ENCODE measurements around the gene CDH22.

Gene CDH22

DNA sequence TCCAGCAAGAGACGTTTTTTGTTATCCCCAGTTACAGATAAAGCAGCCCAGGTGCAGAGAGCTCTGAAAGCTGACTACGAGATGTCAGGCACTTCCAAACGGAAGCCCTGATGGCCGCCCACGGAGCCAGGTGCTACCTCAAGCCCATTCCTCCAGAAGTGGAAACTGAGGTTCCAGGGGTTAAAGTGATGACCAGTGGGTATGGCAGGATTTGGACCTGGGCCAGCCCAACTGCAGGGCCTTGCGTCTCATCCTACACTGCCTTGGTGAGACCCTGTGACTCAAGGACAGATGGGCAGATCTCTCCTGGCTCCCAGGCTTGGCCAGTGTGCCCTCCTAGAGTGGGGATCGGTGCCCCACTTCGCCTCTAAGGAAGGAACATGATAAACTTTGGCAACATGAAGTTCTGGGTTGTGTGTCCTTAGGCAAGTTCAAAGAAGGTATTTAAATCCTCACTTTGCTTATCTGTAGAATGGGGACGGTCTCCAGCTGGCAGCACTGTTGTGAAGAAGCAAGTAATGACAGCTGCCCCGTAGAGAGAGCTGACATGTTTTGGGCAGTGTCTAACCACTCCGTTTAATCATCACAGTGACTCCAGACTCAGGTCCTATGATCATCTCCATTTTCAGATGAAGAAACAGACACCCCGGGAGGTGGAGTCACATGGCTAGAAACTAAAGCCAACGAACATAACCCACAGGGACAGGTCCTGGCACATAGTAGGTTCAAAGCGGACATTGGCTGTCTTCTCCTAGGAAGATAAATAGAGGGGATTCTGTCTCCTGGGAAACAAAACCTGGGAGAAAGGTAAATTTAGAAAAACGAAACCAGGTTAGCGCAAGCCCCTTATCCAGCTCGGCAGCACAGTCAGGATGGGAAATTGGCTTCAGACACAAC lies 34.4 kb upstream of the CDH22 start:
- no peak for DNase-seq (ENCODE audit: low spot score)
- Histone ChIP-seq H3K4me3 (peak overlapping the region; percentile 23), H3K27ac (no peak overlapping the region)
- TF ChIP-seq, protein P1, sequence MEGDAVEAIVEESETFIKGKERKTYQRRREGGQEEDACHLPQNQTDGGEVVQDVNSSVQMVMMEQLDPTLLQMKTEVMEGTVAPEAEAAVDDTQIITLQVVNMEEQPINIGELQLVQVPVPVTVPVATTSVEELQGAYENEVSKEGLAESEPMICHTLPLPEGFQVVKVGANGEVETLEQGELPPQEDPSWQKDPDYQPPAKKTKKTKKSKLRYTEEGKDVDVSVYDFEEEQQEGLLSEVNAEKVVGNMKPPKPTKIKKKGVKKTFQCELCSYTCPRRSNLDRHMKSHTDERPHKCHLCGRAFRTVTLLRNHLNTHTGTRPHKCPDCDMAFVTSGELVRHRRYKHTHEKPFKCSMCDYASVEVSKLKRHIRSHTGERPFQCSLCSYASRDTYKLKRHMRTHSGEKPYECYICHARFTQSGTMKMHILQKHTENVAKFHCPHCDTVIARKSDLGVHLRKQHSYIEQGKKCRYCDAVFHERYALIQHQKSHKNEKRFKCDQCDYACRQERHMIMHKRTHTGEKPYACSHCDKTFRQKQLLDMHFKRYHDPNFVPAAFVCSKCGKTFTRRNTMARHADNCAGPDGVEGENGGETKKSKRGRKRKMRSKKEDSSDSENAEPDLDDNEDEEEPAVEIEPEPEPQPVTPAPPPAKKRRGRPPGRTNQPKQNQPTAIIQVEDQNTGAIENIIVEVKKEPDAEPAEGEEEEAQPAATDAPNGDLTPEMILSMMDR (IDR thresholded peaks at IDR 0.05): no peak

DNA sequence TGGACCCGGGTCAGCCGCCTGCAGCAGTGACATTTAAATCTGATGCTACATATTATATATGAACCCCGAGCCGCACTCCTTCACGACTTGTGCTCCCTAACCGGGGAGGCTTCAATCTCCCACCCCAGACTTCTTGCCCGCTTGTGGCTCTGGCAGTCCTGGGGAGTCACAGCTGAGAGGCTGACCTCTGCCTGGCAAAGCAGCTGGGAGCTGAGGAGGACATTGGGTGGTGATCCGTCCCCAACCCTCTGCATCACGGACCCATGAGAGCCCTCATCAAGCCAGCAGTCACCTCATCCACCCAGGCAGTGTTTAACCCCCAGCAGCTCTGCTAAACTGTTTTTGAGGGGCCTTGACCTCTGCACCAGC lies 33.7 kb upstream of the CDH22 start:
- DNase-seq (ENCODE audit: low spot score): no peak
- Histone ChIP-seq H3K27ac (no peak overlapping the region), H3K4me3 (no peak overlapping the region)
- TF ChIP-seq, protein P1 (IDR thresholded peaks at IDR 0.05): no peak

DNA sequence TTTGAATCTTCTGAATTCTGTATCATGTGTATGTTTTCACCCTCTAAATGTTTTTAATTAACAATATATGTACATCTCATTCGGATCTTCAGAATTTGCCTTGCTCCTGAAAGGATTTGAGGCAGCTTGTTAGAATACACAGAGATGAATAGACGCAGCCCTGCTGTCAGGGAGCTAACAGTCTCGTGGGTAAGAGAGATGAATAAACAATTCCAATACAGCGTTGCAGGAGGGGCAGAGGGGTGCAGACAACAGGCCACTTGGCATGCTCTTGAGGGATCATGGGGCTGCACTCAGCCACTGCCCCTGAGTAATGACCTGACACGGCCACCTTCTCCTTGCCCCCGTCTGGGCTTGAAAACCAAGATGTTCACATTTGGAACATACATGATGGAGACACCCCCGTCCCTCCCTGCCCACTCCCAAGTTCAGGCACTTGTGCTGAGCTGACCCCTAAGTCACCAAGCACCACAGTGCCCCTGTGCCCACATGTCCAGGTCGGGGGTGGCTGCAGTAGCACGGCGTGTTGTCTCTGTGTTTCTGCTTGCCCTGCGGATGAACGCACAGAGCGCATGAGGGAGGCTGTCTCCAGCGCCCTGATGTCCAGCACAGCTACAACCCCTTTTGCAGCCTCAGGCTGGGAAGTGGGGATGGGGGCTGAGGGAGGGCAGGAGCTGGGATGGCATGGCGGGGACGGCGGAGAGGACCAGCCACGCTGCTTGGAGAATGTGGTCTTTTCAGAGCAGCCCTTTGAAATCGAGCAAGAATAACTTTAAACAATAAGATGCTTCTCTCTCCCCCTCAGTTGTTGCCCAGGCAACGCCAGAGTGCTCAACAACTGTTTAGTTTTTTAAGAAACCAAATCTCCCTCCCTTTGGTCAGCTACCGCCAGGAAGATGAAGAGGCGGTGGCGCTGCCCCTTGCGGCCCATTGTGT lies 33.0 kb upstream of the CDH22 start:
- Histone ChIP-seq H3K27ac (no peak overlapping the region), H3K4me3 (no peak overlapping the region)
- no peak for DNase-seq (ENCODE audit: low spot score)
- TF ChIP-seq, protein P1 (IDR thresholded peaks at IDR 0.05): no peak

DNA sequence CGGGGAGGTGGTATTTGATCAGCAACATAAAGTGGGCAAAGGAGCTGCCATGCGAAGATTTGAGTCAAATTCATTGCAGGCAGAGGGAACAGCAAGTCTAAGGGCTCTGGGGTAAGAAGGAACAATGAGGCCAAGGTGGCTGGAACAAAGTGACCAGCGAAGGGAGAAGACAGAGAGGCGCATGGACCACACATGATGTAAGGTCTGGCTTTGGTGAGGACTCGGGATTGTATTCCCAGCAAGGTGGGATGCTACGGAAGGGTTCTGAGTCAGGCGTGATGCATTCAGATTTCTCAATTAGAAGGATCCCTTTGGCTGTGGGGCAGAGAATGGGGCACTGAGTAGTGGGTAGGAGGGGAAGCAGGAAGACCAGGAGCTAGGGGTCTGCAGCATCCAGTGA lies 30.7 kb upstream of the CDH22 start:
- H3K27ac ChIP-seq: no peak overlapping the region
- DNase-seq (ENCODE audit: low spot score): no peak

DNA sequence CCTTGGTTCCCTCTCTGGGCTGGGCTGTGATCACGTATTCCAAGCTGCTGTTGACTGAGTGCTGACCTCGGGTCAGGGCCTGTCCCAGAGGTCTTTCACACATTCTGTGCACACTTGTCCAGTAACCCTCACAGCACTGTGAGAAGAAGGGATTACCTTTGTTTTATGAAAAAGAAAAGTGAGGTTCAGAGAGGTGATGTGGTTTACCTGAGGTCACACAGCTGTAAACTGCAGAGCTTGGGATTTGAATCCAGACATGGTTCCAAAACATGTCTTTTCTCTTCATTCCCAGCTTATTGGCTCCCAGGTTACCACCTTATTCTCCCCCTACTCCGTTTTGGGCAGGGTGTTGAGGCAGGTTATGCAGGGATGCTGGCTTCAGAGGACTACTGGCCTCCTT lies 28.4 kb upstream of the CDH22 start:
- DNase-seq (ENCODE audit: low spot score): no peak
- Histone ChIP-seq H3K27ac (no peak overlapping the region), H3K4me3 (no peak overlapping the region)
- TF ChIP-seq, protein P1 (IDR thresholded peaks at IDR 0.05): no peak

More for the DNA sequence above, 30.7 kb upstream of the CDH22 start:
- TF ChIP-seq, protein P1 (IDR thresholded peaks at IDR 0.05): no peak
- no peak overlapping the region for H3K4me3 ChIP-seq

DNA sequence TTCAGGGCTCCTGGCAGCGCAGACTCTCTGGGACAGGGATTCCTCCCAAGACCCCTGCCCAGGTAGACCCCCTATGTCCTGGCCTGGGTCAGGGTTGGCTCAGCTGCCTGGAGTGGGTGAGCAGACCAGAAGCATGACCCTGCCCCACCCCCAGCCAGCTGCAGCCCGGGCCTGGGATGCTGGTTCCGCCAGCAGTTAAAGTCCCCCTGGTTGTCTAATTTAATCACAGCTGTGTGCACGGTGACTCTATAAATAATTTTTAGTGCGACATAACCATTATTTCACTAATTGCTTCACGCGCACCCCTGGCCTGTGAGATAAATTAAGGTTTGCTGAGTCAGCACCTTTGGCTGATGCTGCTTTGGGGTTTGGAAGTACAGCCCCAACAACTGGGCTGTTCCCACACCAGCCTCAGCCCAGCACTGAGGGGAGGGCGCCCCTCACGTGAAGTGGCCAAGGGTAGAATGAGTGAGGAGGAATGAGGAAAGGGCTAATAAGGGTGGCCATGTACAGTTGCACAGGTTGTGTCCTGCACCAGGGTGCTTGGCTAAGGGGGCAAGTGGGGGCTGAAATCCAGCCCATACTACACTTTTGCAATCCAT lies 26.1 kb upstream of the CDH22 start:
- DNase-seq (ENCODE audit: low spot score): no peak

More for the DNA sequence above, 26.1 kb upstream of the CDH22 start:
- Histone ChIP-seq H3K27ac (no peak overlapping the region), H3K4me3 (no peak overlapping the region)
- TF ChIP-seq, protein P1 (IDR thresholded peaks at IDR 0.05): no peak
